NOMO-1 (cell line): Measurements from ENCODE around the gene HMCN2.
"Not testable (repeated sequence)": the region's sequence is repeated elsewhere in the genome, so short reads cannot be mapped to it uniquely, and the experiment has no call there.

ENCODE experiments used
- DNase-seq, 2 experiments: peaks; one replicate each; lab custom pipeline; 2025; ENCODE audit not compliant: unreplicated experiment in 2 of 2; lab: John Stamatoyannopoulos, UW

The HMCN2 gene

DNA sequence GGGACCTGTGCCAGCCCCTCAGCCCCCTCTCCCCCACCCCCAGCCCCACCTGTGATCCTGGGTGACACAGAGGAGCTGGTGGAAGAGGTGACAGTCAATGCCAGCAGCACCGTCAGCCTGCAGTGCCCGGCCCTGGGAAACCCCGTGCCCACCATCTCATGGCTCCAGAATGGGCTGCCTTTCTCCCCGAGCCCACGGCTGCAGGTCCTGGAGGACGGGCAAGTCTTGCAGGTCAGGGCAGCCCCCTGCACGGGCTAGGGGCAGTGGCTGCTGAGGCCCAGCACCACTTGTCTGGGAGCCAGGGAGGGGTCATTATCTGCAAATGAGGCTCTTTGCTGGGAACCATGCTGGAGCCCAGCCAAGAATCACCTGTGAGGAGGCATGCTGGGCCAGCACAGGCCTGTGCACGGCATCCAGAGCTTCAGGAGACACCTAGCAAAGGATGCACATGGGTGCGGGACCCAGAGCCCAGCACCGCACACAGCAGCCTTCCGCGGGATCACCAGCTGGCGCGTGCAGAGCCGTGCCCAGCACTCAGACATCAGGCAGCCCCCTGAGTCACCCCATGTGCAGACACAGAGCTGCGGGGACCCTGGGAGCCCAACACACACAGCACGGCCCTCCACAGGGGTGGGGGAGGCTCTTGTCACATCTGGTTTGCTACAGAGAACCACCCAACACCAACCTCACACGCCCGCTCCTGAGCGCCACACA, 117.2 kb downstream of the HMCN2 start:
- DNase-seq: no peak

DNA sequence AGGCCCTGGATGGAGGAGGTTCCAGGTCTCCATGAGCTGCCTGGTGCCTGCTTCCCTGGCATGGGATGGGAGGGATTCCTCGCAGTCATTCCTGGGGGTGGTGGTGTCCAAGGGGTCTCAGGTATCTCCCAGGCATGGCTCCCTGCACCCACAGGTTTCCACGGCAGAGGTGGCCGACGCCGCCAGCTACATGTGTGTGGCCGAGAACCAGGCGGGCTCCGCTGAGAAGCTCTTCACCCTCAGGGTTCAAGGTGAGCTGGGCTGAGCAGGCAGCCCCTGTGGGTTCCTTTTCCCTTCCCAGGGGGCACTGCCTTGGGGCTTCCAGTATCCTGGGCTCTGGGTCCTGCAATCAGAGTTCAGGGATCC, 117.8 kb downstream of the HMCN2 start:
- no peak for DNase-seq

DNA sequence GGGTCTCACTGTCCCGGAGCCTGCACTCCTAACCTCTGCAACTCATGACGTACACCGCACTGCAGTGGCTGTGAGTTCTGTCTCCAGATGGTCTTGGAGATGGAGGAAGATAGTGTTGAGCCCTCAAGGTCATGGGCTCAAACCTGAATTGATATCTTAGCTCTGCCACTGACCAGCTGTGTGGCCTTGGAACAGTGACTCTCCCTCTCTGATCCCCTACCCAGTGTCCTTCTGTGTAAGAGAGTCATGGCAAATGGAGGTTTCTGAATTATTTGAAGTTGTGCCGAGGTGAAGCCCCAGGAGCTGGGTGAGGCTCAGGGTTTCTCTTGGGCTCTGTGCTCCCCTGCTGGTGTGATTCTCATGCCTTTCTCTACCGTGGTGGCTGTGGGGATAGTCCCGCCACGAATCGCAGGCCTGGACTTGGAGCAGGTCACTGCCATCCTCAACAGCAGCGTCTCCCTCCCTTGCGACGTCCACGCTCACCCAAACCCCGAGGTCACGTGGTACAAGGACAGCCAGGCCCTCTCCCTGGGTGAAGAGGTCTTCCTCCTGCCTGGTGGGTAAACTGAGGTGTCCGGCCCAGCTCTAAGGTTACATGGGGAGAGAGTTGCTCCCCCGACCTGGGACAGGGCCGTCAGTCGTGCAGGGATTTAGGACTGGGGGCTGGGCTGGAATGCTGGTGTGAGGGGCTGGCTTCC, 118.6 kb downstream of the HMCN2 start:
- DNase-seq: no peak

DNA sequence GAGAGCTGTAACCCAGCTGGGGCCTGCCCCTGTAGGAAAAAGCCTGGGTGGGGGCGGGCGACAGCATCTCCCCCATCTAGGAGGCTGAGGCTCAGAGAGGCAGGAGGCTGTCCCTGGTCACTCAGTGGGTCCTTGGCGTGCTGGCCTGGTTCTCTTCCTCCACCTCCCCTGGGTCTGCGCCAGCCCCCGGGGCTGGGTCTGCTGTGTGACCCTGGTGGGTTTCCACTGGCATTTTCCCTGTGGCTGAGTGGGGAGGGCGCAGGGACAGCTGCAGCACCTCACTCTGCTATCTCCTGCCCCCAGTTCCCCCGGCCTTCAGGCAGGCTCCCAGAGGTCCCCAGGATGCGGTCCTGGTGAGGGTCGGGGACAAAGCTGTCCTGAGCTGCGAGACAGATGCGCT, 119.7 kb downstream of the HMCN2 start:
- DNase-seq: no peak

DNA sequence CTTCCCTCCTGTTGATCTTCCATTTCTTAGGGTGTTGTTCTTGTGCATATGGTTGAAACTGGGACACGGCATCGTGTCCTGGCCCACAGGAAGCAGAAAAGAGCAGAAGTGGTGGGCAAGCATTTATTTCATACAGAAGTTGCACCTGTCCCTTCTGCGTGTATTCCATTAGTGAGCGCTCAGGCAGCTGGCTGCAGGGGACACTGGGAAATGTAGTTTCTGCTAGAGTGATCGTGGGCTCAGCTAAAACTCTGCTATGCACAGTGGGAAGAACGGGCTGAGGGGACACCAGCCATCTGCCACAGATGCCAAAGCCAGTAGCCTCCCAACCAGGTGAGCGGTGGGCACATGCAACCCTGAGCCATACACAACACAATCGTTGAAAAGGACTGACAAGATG, 121.8 kb downstream of the HMCN2 start:
- no peak for DNase-seq

DNA sequence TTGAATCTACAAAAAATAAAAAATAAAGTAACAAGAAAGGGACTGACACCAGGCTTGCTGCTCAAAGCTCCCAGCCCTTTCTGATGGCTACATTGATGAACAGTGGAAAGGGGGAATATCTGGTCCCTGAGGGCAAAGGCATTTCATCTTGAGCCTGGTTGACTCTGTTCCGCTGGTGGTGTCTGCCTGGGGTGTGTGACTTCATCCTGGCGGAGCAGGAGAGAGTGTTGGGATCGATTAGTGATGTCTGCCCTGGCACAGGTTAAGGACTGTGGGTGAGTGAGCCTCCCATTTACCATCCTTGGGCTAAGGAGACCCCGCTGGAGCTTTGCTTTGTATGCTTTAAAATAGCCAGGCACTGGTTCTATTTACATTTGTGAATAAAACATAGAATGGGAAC, 122.3 kb downstream of the HMCN2 start:
- no peak for DNase-seq

DNA sequence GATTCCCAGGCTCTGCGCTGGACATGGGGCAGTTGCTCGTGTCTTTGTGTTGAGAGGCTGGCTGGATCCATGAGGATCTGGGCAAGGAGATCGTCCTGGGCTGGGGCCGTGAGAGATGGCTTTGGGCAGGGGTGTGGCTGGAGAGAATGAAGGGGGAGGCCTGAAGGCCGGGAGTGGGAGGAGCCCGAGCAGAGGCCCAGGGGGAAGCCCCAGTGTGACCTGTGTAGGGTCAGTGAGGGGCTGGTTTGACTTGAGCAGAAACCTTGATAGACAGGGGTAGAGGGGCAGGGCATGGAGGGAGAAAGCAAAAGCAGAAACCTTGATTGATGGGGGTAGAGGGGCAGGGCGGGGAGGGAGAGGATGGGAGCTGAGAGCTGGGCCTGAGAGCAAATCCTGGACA, 124.8 kb downstream of the HMCN2 start:
- no peak for DNase-seq

DNA sequence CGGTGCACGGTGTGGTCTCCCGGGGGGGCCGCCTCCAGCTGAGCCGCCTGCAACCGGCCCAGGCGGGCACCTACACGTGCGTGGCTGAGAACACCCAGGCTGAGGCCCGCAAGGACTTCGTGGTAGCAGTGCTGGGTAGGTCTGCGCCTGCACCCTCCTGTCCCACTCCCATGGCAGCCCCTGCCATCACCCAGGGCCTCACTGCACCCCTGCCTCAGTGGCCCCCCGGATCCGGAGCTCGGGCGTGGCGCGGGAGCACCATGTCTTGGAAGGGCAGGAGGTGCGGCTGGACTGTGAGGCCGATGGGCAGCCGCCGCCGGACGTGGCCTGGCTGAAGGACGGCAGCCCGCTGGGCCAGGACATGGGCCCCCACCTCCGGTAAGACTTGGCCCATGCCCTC, 125.4 kb downstream of the HMCN2 start:
- no peak for DNase-seq

DNA sequence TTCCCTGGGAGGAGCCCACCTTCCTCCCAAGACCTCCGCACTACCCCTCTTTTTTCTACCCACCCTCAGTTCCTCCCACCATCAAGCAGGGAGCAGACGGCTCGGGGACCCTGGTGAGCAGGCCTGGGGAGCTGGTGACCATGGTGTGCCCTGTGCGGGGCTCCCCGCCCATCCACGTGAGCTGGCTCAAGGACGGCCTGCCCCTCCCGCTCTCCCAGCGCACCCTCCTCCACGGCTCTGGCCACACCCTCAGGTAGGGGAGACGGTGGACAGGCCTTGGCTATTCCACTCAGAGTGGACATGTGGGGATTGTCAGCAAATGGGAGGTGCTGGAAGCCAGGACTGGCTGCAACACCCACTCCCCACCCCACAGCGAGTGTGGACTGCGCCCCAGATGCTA, 126.3 kb downstream of the HMCN2 start:
- no peak for DNase-seq

DNA sequence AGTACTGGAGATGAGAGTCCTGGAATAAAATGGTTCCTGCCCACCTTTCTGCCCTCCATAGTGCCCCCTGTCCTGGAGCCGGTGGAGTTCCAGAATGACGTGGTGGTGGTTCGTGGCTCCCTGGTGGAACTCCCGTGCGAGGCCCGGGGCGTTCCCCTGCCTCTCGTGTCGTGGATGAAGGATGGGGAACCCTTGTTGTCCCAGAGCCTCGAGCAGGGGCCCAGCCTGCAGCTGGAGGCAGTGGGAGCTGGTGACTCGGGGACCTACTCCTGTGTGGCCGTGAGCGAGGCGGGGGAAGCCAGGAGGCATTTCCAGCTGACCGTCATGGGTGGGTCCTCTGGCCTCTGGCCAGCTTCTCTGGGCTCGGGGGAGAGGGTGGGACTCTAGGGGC, 128.1 kb downstream of the HMCN2 start:
- DNase-seq: no peak

DNA sequence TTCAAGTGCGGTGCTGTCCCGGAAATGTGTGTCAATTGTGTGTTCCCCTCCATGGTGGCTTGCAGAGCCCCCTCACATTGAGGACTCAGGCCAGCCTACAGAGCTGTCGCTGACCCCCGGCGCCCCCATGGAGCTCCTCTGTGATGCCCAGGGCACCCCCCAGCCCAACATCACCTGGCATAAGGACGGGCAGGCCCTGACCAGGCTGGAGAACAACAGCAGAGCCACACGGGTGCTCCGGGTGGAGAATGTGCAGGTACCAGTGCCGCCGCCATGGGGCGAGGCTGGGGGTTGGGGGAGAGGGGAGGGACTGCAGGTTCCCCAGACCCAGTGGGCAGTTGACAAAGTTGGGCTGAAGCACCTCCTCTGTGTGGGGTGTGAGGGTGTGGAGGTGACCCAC, 128.8 kb downstream of the HMCN2 start:
- DNase-seq: no peak

DNA sequence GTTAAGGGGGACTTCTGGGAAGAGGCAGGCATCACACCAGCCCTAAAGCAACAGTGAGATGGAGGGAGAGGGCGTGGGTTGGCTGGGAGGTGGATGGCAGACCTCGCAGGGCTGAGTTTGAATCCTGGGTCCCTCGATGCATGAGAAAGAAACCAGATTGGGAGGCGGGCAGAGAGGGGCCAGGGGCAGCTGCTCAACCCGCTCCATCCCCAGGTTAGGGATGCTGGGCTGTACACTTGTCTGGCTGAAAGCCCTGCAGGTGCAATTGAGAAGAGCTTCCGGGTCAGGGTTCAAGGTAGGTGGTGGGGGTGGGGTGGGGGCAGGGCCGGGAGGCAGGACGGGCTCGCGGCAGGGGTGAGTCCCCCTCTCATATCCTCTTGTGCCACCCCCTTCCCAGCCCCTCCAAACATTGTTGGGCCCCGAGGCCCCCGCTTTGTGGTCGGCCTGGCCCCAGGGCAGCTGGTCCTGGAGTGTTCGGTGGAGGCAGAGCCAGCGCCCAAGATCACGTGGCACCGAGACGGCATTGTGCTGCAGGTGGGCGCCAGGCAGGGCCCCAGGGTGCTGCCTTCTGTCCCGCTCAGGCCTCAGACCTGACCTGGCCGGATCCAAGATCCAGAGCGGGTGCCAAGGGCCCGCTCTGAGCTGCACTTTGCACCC, 129.4 kb downstream of the HMCN2 start:
- DNase-seq: no peak

DNA sequence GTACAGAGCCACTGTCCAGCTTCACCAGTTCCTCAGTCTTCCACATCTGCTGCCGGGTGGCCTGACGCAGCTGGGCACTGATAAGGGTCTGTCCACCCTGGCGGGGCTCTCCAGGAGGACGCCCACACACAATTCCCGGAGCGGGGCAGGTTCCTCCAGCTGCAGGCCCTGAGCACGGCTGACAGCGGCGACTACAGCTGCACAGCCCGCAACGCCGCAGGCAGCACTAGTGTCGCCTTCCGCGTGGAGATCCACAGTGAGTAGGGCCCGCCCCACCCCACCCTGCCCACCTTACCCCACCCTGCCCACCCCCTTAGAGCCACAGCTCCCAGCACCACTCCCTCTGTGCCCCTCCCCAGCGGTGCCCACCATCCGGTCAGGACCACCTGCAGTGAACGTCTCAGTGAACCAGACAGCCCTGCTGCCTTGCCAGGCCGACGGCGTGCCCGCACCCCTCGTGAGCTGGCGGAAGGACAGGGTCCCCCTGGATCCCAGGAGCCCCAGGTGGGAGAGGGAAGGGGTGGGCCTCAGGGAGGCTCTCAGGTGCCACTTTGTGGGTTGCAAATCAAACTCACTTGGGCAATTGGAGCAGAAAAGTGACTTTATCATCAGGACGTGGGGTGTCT, 130.4 kb downstream of the HMCN2 start:
- no peak for DNase-seq

DNA sequence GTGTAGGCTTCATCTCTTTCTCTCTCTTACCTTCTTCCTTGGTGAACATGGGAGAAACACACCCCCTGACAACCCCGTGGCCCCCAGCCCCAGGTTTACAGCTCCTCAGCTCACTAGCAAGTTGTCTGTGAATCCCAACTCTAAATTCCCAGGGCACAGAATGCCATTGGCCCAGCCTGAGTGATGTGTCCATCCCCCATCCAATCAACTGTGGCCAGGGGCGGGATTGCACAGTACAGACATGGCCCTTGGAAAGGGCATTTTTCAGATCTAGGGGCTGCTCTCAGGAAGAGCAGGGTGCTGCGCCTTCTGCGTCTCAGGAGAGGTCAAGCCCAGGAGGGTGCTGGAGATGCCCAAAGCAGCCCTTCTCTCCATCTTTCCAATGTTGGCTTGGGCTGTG, 131.0 kb downstream of the HMCN2 start:
- no peak for DNase-seq

DNA sequence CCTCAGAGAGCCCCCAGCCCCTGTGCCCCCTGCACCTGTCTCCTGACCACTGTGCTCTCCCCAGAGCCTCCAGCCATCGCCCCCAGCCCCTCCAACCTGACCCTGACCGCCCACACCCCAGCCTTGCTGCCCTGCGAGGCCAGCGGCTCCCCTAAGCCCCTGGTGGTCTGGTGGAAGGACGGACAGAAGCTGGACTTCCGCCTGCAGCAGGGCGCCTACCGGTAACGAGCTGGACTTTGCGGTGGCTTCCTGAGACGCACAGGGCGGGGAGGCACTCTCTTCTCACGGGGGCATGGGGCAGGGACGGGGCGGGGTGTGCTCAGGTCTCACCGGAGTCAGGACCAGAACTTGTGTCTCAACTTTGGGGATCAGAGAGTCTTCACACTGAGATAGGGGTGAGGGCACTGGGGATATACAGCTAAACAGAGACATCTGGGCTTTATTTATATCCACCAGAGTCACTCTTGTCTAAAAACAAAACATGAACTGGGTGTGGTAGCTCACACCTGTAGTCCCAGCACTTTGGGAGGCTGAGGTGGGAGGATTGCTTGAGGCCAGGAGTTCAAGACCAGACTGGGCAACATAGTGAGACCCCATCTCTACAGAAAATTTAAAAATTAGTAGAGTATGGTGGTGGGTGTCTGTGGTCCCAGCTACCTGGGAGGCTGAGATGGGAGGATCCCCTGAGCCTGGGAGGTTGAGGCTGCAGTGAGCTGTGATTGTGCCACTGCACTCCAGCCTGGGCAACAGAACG, 133.1 kb downstream of the HMCN2 start:
- DNase-seq: no peak

DNA sequence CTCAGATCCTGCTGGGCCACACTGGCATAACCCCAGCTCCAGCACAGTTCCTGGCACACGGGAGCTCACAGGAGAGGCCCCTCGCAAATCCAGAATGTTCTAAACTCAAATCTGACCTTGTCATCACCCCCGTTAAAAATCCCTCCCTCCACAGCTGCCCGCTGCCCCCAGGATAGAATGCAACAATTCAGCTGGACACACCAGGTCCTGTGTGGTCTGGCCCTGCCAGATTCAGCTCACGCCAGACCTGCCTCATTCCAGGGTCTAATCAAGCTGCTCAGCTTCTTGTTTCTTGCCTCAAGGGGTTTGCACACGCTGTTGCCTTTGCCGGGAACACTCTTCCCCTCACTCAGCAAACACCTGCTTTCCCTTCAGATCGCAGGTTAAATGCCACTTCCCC, 134.2 kb downstream of the HMCN2 start:
- no peak for DNase-seq

DNA sequence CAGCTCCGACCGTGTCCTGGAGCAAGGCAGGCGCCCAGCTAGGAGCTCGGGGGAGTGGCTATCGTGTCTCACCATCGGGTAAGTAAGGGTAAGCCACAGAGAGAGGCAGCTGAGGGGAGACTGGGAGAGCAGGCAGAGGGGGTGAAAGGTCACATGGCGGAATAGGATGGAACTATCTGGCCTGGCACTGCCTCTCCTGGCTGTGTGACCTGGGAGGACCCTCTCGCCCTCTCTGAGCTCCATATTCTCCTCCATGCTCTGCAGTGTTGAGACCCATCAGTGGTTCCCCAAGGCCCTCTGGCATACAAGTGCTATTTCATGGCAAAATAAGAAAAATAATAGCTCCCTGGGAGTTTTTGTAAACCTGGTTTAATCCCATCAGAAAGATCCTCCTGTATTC, 135.3 kb downstream of the HMCN2 start:
- DNase-seq: no peak

DNA sequence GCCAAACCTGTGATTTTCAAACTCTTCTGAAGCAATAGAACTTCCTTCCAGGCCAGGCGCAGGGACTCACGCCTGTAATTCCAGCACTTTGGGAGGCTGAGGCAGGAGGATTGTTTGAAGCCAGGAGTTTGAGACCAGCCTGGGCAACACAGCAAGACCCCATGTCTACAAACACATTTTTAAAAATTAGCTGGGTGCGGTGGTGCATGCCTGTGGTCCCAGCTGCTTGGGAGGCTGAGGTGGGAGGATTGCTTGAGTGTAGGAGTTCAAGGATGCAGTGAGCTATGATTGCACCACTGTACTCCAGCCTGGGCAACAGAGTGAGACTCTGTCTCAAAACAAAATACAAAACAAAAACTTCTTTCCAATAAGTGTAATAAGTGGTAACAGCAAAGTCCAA, 136.2 kb downstream of the HMCN2 start:
- DNase-seq: not testable (repeated sequence)

DNA sequence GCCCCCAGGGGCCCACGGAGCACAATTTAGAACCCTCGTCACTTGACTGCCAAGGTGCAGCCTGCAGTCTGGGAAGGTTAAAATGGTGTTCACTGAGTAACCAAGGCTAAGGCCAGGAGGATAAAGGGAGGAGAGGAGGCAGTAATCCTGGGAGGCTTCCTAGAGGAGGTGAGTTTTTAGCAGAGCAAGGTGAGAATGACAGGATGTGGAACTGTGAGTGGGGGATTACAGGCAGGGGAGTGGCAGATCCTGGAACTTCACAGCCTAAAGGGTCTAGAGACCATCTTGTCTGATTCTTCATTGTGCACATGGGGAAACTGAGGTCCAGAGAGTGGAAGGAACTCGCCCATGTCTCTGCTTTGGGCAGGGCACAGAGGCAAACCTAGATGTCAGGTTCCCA, 136.7 kb downstream of the HMCN2 start:
- no peak for DNase-seq

DNA sequence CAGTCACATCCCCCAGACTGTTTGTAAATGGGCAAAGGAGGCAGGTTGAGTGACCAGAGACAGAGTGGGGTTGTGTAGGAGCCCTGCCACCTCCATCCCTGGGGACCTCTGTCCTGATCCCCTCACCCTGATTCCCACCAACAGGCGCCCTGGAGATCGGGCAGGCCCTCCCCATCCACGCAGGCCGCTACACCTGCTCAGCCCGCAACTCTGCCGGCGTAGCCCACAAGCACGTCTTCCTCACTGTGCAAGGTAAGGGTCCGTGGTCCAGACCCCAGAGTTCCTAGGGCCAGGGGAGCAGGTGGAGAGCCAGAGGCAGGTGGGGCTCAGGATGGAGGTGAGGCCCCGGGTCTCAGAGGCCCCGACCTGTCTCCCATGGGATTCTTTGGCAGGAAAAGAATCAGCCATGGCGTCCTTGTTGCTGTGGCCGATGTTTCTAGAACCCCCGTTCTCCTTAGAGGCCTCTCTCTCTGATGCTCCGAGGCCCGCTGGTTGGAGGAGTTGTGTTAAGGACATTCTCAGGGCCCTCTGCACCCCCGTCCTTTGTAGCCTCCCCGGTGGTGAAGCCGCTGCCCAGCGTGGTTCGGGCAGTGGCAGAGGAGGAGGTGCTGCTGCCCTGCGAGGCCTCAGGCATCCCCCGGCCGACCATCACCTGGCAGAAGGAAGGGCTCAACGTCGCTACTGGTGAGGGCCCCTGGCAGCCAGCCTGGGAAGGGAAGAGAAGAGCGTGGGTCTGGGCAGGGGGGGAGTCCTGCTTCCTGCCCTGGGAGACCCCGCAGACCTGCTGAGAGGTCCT, 137.3 kb downstream of the HMCN2 start:
- DNase-seq: no peak
